GM12892 (cell line): ENCODE results near the gene KLHL34.

Experiments
- DNase-seq: peaks from one replicate; pipeline ENCODE4 v3.0.0; 2011; ENCODE audit not compliant: insufficient read length
- FAIRE-seq: peaks from 2 replicates; lab custom pipeline; 2011; peaks lifted over from hg19 to GRCh38; lab: Jason Lieb, UNC
- POLR2A ChIP-seq: IDR thresholded peaks from 2 replicates; pipeline ENCODE4 v1.6.1; 2011; ENCODE audit warnings: low read depth, low read length, control low read depth
- POLR2AphosphoS5 ChIP-seq: IDR thresholded peaks from 2 replicates; pipeline ENCODE4 v1.6.1; 2011; ENCODE audit warnings: low read depth, low read length, control low read depth
- TAF1 ChIP-seq: IDR thresholded peaks from 2 replicates; pipeline ENCODE4 v1.6.1; 2011; ENCODE audit warnings: low read depth, mild to moderate bottlenecking, control low read depth, low read length, borderline replicate concordance

The KLHL34 gene

GRCh38 chrX:21674430-21675186 is 16.5 kb upstream of the KLHL34 start:
- no peak for DNase-seq
- FAIRE-seq, result no peak
- TF ChIP-seq POLR2AphosphoS5 (no peak), POLR2A (no peak), TAF1 (no peak)

DNA sequence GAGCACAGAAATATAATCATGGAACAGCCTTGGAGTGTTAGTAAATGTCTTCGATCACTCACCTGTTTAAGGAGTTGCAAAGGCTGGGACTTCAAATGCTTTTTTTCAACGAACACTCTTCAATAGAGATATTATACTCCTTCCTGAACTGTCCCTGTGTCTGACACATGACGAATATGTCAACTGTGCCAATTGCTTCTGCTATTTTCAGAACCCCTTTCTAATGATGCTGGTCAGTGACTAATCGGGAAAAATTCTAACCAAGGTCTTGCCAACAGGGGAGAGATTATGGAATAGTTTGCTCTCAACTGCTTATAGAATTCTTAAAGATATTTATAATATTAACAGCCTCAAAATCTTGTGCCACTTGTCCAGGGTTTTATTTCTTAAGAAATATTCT is 8.5 kb upstream of the KLHL34 start:
- no peak for FAIRE-seq
- no peak for DNase-seq
- no peak for TF ChIP-seq POLR2AphosphoS5
- no peak for TF ChIP-seq POLR2A
- no peak for TF ChIP-seq TAF1

GRCh38 chrX:21666252-21666651 is 8.1 kb upstream of the KLHL34 start:
- DNase-seq (no peak), FAIRE-seq (no peak)
- TF ChIP-seq POLR2AphosphoS5 (no peak), POLR2A (no peak), TAF1 (no peak)

- no peak for TF ChIP-seq POLR2AphosphoS5
- no peak for TF ChIP-seq POLR2A
- no peak for TF ChIP-seq TAF1
- DNase-seq, result no peak
- no peak for FAIRE-seq
Observed at GRCh38 chrX:21662761-21663160, 4.6 kb upstream of the KLHL34 start.

- FAIRE-seq (no peak), DNase-seq (no peak)
- TF ChIP-seq POLR2A (no peak), POLR2AphosphoS5 (no peak), TAF1 (no peak)
Observed at GRCh38 chrX:21661316-21661715, 3.2 kb upstream of the KLHL34 start.

GRCh38 chrX:21660156-21660555 is 2.0 kb upstream of the KLHL34 start:
- TF ChIP-seq POLR2A, result no peak
- no peak for TF ChIP-seq TAF1
- no peak for TF ChIP-seq POLR2AphosphoS5
- FAIRE-seq (no peak), DNase-seq (no peak)

DNA sequence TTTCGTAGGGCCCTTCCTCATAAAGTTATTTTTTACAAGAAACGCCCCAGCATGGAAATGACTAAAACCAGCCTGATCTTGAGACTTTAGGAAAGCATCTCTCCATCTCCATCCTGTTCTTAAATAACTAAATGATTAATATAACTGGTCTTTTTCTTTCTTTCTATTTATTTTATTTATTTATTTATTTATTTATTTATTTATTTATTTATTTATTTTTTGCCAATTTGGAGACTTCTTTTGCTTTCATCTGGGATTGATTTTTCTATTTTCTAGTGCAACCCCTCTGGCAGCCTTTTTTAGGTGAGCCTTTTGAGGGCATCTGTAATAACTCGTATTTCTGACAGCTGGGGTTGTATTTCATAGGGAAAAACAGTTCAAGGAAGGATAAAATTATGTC is 1.2 kb upstream of the KLHL34 start:
- FAIRE-seq (no peak), DNase-seq (no peak)
- TF ChIP-seq POLR2A, result no peak

- FAIRE-seq (no peak), DNase-seq (no peak)
- TF ChIP-seq TAF1, result no peak
Observed at GRCh38 chrX:21658746-21659145, 616 bp upstream of the KLHL34 start.

DNA sequence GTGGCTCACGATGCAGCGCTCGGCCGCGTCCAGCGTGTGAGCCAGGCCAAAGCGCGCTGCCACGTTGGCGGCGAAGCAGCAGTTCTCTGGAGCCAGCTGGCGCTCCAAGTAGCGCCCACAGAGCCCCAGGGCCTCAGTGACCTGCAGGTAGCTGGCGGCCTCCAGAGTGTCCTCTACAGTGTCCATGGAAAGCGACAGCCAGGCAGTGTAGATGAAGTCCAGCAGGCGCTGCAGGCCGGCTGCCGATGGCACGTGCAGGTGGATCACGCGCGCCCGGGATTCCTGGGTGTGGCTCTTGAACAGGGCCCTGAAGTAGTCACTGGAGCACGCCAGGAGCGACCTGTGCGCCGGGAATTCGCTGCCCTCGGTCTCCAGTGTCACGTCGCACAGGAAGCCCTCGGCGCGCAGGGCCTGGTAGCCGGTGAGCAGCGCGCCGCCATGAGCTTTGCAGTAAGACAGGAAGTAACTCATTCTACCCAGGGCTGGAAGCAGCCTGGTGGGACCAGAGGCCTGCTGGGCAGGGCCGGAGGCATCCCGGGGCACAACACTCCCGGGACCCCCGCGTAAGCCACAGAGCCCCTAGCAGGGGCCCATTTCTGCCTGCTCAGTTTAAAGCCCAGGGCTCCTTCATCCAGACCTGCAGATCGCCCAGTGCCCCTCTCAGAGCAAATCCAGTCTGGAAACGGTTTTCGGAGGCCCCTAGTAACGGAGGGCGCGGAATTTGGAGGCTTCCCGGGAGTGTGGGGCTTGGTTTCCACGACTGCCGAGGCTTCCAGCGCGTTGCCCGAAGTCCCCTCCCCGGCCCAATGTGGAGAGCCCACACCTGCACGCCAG is 595 bp downstream of the KLHL34 start:
- FAIRE-seq (no peak), DNase-seq (no peak)
- TF ChIP-seq POLR2AphosphoS5, result no peak
- no peak for TF ChIP-seq POLR2A
- no peak for TF ChIP-seq TAF1

DNA sequence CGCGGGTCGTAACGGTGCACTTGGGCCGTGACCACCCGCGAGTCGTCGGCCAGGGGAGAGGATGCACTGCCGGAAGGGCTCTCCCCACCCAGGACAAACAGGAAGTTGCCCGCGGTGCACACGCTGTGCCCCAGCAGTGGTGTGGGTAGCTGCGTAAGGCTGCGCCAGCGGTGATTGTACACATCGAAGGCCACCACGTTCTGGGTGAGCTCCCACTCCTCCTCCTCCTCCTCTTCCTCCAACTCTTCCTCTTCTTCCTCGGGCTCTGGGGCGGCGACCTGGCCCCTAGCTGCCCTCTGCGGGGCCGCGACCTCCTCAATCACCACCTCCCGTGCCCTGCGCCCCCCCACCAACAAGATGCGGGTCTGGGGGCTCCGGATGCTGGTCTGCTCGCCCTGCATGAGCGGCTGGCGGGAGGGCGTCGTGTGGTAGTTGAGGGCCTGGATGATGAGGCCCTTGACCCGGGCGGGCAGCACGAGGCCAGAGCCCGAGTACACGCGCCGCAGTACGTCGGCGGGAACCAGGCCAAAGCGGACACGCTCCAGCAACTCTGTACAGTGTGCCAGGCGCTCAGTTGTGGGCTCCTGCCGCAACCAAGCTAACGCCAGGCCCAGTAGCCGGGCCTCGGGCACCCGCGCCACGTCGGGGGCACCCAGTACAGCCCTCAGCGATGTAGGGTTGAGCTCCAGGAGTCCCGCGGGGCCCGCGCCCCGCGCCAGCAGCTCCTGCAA is 1.4 kb downstream of the KLHL34 start:
- FAIRE-seq (no peak), DNase-seq (peak; percentile 9)
- TF ChIP-seq POLR2A (no peak), TAF1 (no peak), POLR2AphosphoS5 (no peak)

DNA sequence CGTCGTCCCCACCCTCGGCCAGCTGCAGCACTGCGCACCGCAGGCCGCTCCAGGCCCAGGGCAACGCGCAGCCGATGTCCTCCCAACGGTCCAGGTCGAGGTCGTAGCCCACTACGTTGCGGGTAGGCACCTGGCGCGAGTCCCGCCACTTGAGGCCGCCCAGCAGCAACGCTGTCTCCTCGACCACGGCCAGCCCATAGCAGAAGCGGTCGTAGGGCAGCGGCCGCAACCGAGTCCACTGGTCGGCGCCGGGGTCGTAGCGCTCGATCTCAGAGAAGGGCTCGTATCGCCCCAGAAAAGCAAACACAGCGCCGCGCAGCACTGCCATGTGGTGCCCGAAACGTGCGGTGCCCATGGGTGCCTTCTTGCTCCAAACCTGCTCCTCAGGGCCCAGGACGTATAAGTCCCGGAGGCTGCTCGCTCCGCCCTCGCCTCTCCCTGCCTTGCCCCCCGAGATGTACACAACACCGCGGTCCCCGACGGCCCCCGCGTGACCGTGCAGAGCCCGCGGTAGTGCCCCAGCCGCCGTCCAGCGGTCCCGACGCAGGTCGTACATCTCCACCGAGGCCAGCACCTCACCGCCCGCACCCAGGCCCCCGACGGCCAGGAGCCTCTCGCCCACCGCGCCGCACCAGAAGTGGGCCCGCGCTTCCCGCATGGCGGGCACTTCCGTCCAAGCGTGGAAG is 2.1 kb downstream of the KLHL34 start:
- DNase-seq (peak; percentile 6), FAIRE-seq (no peak)
- no peak for TF ChIP-seq TAF1
- no peak for TF ChIP-seq POLR2AphosphoS5
- TF ChIP-seq POLR2A, result no peak

GRCh38 chrX:21645886-21646285 is 12.2 kb downstream of the KLHL34 start:
- DNase-seq, result no peak
- TF ChIP-seq POLR2AphosphoS5 (no peak), POLR2A (no peak)
- no peak for FAIRE-seq
